HL-60 (cell line): ENCODE data around the gene TTC34.

Source experiments
- DNase-seq, 2 experiments: peaks; one replicate each; pipeline ENCODE4 v3.0.0-alpha.2; 2010 to 2020; ENCODE audit warnings: low read depth in 1 of 2, low spot score in 1 of 2
- H3K27ac ChIP-seq: fragments of 250-450 bp; sonication (Bioruptor Pico); replicated peaks from 2 replicates; pipeline ENCODE4 v1.5.1; 2020; ENCODE audit warnings: mild to moderate bottlenecking, moderate library complexity
- H3K27me3 ChIP-seq: fragments of 250-450 bp; sonication (Bioruptor Pico); 2 replicates; pipeline ENCODE4 v1.5.1; 2021; ENCODE audit warnings: mild to moderate bottlenecking, moderate library complexity; ENCODE audit not compliant: insufficient read depth, poor library complexity, severe bottlenecking
- H3K4me3 ChIP-seq: replicated peaks from 2 replicates; pipeline ENCODE4 v1.5.1; 2011; ENCODE audit warnings: mild to moderate bottlenecking, control low read depth, low read length; ENCODE audit not compliant: insufficient read depth
- CTCF ChIP-seq: IDR thresholded peaks from one replicate; pipeline ENCODE4 v1.5.1; 2011; ENCODE audit warnings: low read length, control low read depth, inconsistent platforms; ENCODE audit not compliant: insufficient read depth
- GABPA ChIP-seq: IDR thresholded peaks from 2 replicates; pipeline ENCODE4 v1.6.1; 2012; ENCODE audit warnings: low read depth
- POLR2AphosphoS5 ChIP-seq: IDR thresholded peaks from 2 replicates; pipeline ENCODE4 v1.6.1; 2012; ENCODE audit warnings: low read depth
- SPI1 ChIP-seq: IDR thresholded peaks from 2 replicates; pipeline ENCODE4 v1.6.1; 2012; ENCODE audit warnings: low read depth, mild to moderate bottlenecking, borderline replicate concordance
- TF ChIP-seq, protein P1 (sequence below): IDR thresholded peaks from 2 replicates; pipeline ENCODE4 v1.6.1; 2012; ENCODE audit warnings: low read depth; ENCODE audit not compliant: insufficient replicate concordance

The TTC34 gene

DNA sequence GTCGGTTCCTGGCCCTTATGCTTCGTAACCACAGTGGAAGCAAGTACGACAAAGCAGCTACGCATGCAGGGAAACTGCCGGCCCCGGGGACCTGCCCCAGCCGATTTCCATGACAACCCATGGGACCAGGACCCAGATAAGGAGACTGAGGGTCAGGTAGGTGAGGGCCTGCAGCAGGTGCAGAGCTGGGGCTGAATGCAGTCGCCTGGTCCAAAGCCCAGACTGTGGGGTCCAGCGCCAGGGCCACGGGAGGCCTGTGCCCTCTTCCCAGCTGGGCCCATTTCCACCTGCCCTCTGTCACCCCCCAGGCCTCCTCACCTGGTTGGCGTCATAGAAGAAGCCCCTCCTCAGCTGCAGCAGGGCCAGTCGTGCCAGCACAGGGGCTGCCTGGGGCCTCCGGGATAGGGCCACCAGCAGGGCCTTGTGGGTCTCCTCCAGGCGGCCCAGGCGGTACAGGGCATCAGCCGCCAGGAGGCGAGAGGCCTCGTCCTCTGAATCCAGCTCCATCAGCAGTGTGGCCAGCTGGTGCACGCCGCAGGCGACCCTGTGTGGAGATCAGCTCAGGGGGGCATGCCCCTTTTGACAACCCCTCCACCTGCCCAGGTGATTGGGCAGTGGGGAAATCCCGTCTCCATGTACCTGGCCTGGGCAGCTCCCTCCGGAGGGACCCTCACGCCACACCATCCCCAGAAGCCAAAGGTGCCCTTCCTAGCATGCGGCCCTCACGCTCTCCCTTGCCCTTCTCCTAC, 14.2 kb downstream of the TTC34 start:
- Histone ChIP-seq H3K27ac (no peak overlapping the region), H3K27me3 (peaks cover 8% of the 10 kb centered on the region), H3K4me3 (no peak overlapping the region)
- no peak for DNase-seq
- no peak for TF ChIP-seq CTCF
- TF ChIP-seq SPI1 = no peak
- TF ChIP-seq GABPA = no peak
- no peak for TF ChIP-seq POLR2AphosphoS5
- TF ChIP-seq, protein P1, sequence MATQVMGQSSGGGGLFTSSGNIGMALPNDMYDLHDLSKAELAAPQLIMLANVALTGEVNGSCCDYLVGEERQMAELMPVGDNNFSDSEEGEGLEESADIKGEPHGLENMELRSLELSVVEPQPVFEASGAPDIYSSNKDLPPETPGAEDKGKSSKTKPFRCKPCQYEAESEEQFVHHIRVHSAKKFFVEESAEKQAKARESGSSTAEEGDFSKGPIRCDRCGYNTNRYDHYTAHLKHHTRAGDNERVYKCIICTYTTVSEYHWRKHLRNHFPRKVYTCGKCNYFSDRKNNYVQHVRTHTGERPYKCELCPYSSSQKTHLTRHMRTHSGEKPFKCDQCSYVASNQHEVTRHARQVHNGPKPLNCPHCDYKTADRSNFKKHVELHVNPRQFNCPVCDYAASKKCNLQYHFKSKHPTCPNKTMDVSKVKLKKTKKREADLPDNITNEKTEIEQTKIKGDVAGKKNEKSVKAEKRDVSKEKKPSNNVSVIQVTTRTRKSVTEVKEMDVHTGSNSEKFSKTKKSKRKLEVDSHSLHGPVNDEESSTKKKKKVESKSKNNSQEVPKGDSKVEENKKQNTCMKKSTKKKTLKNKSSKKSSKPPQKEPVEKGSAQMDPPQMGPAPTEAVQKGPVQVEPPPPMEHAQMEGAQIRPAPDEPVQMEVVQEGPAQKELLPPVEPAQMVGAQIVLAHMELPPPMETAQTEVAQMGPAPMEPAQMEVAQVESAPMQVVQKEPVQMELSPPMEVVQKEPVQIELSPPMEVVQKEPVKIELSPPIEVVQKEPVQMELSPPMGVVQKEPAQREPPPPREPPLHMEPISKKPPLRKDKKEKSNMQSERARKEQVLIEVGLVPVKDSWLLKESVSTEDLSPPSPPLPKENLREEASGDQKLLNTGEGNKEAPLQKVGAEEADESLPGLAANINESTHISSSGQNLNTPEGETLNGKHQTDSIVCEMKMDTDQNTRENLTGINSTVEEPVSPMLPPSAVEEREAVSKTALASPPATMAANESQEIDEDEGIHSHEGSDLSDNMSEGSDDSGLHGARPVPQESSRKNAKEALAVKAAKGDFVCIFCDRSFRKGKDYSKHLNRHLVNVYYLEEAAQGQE = no peak

DNA sequence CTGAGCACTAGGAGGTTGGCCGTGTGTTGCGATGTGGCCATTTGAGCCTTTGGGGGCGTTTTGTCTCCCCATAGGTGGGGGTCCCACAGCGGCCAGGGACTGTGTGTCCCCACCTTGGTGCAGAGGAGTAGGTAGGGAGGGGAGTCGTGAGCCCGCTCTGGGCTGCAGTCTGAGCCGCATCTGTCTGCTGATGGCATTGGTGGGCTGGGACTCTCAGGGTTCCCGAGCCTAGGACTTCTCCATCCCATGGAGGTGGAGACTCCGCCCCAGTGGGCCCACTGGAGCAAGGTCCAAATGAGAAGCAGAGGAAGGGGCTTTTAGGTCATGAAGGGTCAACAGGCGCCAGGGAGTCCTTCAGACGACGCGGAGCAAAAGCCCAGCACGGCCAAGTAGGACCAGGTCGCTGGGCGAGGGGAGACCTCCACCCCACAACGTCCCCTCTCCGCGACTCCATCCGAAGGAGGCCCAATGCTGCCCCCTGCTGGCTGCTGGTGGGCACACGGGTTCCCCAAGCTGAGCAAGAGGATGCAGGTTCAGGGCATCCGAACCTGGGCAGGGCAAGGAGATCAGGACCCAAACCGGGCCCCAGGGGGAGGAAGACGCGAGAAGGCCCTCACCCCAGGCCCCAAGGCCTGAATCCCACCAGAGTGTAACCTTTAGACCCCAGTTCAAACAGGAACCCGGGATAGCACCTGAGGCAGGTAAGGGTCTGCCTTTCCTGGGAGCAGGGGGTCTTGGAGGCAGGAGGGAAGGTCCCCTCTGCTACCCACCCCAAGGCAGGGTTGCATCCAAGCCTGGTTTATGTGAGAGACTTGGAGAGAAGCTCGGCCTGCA, 14.9 kb downstream of the TTC34 start:
- H3K27me3 ChIP-seq = peaks cover 8% of the 10 kb centered on the region
- H3K27ac ChIP-seq = no peak overlapping the region
- peak in 1 of 2 experiments; percentile 32 for DNase-seq
- no peak overlapping the region for H3K4me3 ChIP-seq
- no peak for TF ChIP-seq POLR2AphosphoS5
- no peak for TF ChIP-seq GABPA
- TF ChIP-seq, protein P1 = no peak
- TF ChIP-seq CTCF = peak; percentile 15
- no peak for TF ChIP-seq SPI1

- H3K4me3 ChIP-seq = no peak overlapping the region
- no peak overlapping the region for H3K27ac ChIP-seq
- H3K27me3 ChIP-seq = peaks cover 8% of the 10 kb centered on the region
- TF ChIP-seq, protein P1 = no peak
- TF ChIP-seq GABPA = no peak
- no peak for TF ChIP-seq CTCF
- TF ChIP-seq SPI1 = no peak
- TF ChIP-seq POLR2AphosphoS5 = no peak
- no peak for DNase-seq
Measured at GRCh38 chr1:2785631-2786328, 15.7 kb downstream of the TTC34 start.
